ENCODE measurements around the gene AP5S1. TPM values are rescaled to one million over a fixed set of nuclear protein-coding genes. Genes with fewer than 3 reads are reported as not detected.

AP5S1 gene
- total and polyA plus RNA-seq, 2 of the 13 experiments (the other 11 are each of a cell fraction or from before 2014, with no cell fraction given), result 7.9 to 23.2 TPM

DNA sequence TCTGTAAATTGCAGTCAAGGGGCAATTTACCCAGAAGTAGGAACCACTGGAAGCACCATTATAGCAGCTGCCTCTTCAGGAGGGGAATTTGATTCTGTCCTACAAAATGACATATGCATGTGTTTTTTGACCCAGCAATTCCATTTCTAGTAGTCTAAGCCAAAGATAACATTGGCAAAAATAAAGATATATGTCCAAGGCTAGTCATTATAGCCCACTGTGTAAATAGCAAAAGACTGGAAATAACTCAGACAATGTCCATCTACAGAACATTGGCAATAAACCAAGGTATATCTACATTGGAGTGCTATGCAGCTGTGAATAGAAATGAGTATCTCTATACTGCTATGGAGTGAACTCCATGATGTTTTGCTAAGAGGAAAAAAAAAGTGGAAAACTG is 56.3 kb downstream of the AP5S1 start:
- BruUV-seq (replicated peaks), result no TSS peak
- H3K9me3 ChIP-seq (ENCODE audit: low read length), result no peaks in the 10 kb centered on the region
- no peak overlapping the region for H2AFZ ChIP-seq (ENCODE audit: low read length)
- peaks cover 3 to 19% of the 10 kb centered on the region in 2 experiments; a peak in 4 of 5 replicates for H3K36me3 ChIP-seq (replicated peaks in 1 of 2; ENCODE audit: control insufficient read depth in 1 of 2, insufficient read depth in 2 of 2, low read length in 2 of 2)
- in situ Hi-C loops (cut with HindIII; ENCODE audit: extremely low pct_ligation_motif_present, low pct_unique_long_range_greater_than_20kb) (no loop called here), intact Hi-C loops (cut with micrococcal nuclease; ENCODE audit: unreplicated experiment) (no loop called here)
- peaks cover 7% of the 10 kb centered on the region for H3K4me1 ChIP-seq (ENCODE audit: insufficient read depth, low read length)
- H3K4me2 ChIP-seq (ENCODE audit: low read depth, low read length), result no peak overlapping the region
- no peaks in the 10 kb centered on the region for H3K27me3 ChIP-seq (ENCODE audit: control insufficient read depth in 1 of 2, insufficient read depth in 2 of 2, low read length in 2 of 2)
- H3K79me2 ChIP-seq (ENCODE audit: insufficient read depth, low read length), result no peaks in the 10 kb centered on the region
- FAIRE-seq (no peak), DNase-seq (ENCODE audit: low spot score) (no peak), ATAC-seq (no peak)
- H3K4me3 ChIP-seq (replicated peaks in 1 of 3; ENCODE audit: insufficient read depth in 1 of 3, low read depth in 2 of 3, low read length in 3 of 3), result no peak overlapping the region
- POLR2A ChIA-PET, result interaction anchor here (1.3 kb wide), 2 partner anchors 9 to 31 kb away, joined by 3 read pairs; no protein-coding TSS in a partner anchor
- H4K20me1 ChIP-seq (ENCODE audit: insufficient read depth, low read length), result no peaks in the 10 kb centered on the region
- CTCF ChIA-PET (ENCODE audit: low intra/inter-chr PET ratio, low total read pairs), result no interaction called here
- no peak overlapping the region for H3K9ac ChIP-seq (ENCODE audit: insufficient read depth, low read depth, low read length)
- TF ChIP-seq POLR2AphosphoS5 (IDR thresholded peaks at IDR 0.05; ENCODE audit: low read depth, low read length), result no peak
- TF ChIP-seq ZNF776 (CRISPR knock-in tag; IDR thresholded peaks at IDR 0.05), result no peak
- no peak for TF ChIP-seq PHF5A (CRISPR knock-in tag; IDR thresholded peaks at IDR 0.05; ENCODE audit: low read depth, unreplicated experiment)
- TF ChIP-seq ZNF572 (CRISPR knock-in tag; IDR thresholded peaks at IDR 0.05), result no peak
- TF ChIP-seq, protein P1, sequence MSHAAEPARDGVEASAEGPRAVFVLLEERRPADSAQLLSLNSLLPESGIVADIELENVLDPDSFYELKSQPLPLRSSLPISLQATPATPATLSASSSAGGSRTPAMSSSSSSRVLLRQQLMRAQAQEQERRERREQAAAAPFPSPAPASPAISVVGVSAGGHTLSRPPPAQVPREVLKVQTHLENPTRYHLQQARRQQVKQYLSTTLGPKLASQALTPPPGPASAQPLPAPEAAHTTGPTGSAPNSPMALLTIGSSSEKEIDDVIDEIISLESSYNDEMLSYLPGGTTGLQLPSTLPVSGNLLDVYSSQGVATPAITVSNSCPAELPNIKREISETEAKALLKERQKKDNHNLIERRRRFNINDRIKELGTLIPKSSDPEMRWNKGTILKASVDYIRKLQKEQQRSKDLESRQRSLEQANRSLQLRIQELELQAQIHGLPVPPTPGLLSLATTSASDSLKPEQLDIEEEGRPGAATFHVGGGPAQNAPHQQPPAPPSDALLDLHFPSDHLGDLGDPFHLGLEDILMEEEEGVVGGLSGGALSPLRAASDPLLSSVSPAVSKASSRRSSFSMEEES (CRISPR knock-in tag; IDR thresholded peaks at IDR 0.05), result no peak
- TF ChIP-seq, protein P2, sequence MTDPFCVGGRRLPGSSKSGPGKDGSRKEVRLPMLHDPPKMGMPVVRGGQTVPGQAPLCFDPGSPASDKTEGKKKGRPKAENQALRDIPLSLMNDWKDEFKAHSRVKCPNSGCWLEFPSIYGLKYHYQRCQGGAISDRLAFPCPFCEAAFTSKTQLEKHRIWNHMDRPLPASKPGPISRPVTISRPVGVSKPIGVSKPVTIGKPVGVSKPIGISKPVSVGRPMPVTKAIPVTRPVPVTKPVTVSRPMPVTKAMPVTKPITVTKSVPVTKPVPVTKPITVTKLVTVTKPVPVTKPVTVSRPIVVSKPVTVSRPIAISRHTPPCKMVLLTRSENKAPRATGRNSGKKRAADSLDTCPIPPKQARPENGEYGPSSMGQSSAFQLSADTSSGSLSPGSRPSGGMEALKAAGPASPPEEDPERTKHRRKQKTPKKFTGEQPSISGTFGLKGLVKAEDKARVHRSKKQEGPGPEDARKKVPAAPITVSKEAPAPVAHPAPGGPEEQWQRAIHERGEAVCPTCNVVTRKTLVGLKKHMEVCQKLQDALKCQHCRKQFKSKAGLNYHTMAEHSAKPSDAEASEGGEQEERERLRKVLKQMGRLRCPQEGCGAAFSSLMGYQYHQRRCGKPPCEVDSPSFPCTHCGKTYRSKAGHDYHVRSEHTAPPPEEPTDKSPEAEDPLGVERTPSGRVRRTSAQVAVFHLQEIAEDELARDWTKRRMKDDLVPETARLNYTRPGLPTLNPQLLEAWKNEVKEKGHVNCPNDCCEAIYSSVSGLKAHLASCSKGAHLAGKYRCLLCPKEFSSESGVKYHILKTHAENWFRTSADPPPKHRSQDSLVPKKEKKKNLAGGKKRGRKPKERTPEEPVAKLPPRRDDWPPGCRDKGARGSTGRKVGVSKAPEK (CRISPR knock-in tag; IDR thresholded peaks at IDR 0.05; ENCODE audit: borderline replicate concordance), result no peak
- H3K27ac ChIP-seq (ENCODE audit: extremely low read length, insufficient read depth, low read length), result no peak overlapping the region

Other genes with a start within 250 kb of the AP5S1 start
- gene GFRA4, start 157.1 kb upstream of the AP5S1 start, total RNA-seq (2016; rRNA removed; fragmentation: Illumina TruSeq; extraction: Trizol), result not detected in 2 replicates
- not detected in 2 replicates for gene GFRA4, start 157.1 kb upstream of the AP5S1 start, polyA plus RNA-seq (2011; rRNA removed)
- not detected in 2 replicates for gene ADAM33, start 138.5 kb upstream of the AP5S1 start, total RNA-seq (2016; rRNA removed; fragmentation: Illumina TruSeq; extraction: Trizol)
- gene ADAM33, start 138.5 kb upstream of the AP5S1 start, polyA plus RNA-seq (2011; rRNA removed), result not detected in 2 replicates
- not detected in 2 replicates for gene SIGLEC1, start 107.9 kb upstream of the AP5S1 start, total RNA-seq (2016; rRNA removed; fragmentation: Illumina TruSeq; extraction: Trizol)
- 0.01 TPM in 1 of 2 replicates, not detected in the other for gene SIGLEC1, start 107.9 kb upstream of the AP5S1 start, polyA plus RNA-seq (2011; rRNA removed)
- gene HSPA12B, start 87.9 kb upstream of the AP5S1 start, total RNA-seq (2016; rRNA removed; fragmentation: Illumina TruSeq; extraction: Trizol), result not detected in 2 replicates
- gene HSPA12B, start 87.9 kb upstream of the AP5S1 start, polyA plus RNA-seq (2011; rRNA removed), result 0.01 TPM in 2 replicates
- gene ADISSP, start 52.8 kb upstream of the AP5S1 start, total RNA-seq (2016; rRNA removed; fragmentation: Illumina TruSeq; extraction: Trizol), result 70.0 and 90.6 TPM in 2 replicates
- 38.3 and 51.7 TPM in 2 replicates for gene ADISSP, start 52.8 kb upstream of the AP5S1 start, polyA plus RNA-seq (2011; rRNA removed)
- 0.27 and 0.32 TPM in 2 replicates for gene SPEF1, start 39.1 kb upstream of the AP5S1 start, total RNA-seq (2016; rRNA removed; fragmentation: Illumina TruSeq; extraction: Trizol)
- gene SPEF1, start 39.1 kb upstream of the AP5S1 start, polyA plus RNA-seq (2011; rRNA removed), result 0.05 and 0.11 TPM in 2 replicates
- 42.9 and 54.5 TPM in 2 replicates for gene CENPB, start 33.8 kb upstream of the AP5S1 start, total RNA-seq (2016; rRNA removed; fragmentation: Illumina TruSeq; extraction: Trizol)
- 10.4 and 15.6 TPM in 2 replicates for gene CENPB, start 33.8 kb upstream of the AP5S1 start, polyA plus RNA-seq (2011; rRNA removed)
- 14.5 and 19.3 TPM in 2 replicates for gene CDC25B, start 24.2 kb upstream of the AP5S1 start, total RNA-seq (2016; rRNA removed; fragmentation: Illumina TruSeq; extraction: Trizol)
- 14.3 and 19.4 TPM in 2 replicates for gene CDC25B, start 24.2 kb upstream of the AP5S1 start, polyA plus RNA-seq (2011; rRNA removed)
- 36.6 and 44.4 TPM in 2 replicates for gene MAVS, start 26.3 kb downstream of the AP5S1 start, total RNA-seq (2016; rRNA removed; fragmentation: Illumina TruSeq; extraction: Trizol)
- gene MAVS, start 26.3 kb downstream of the AP5S1 start, polyA plus RNA-seq (2011; rRNA removed), result 27.3 and 27.8 TPM in 2 replicates
- gene PANK2, start 68.8 kb downstream of the AP5S1 start, total RNA-seq (2016; rRNA removed; fragmentation: Illumina TruSeq; extraction: Trizol), result 123 and 127 TPM in 2 replicates
- 31.2 and 39.2 TPM in 2 replicates for gene PANK2, start 68.8 kb downstream of the AP5S1 start, polyA plus RNA-seq (2011; rRNA removed)
- 2.4 and 2.9 TPM in 2 replicates for gene RNF24, start 195.0 kb downstream of the AP5S1 start, total RNA-seq (2016; rRNA removed; fragmentation: Illumina TruSeq; extraction: Trizol)
- gene RNF24, start 195.0 kb downstream of the AP5S1 start, polyA plus RNA-seq (2011; rRNA removed), result 10.4 TPM in 2 replicates

Measured in HepG2 (cell line).